Endothelial cell (in vitro differentiated cells): ENCODE data around the gene IL33. TPM values are rescaled to one million over a fixed set of nuclear protein-coding genes. Genes with fewer than 3 reads are reported as not detected.

Source experiments
- DNase-seq: peaks from one replicate; pipeline ENCODE4 v3.0.0; 2021; ENCODE audit warnings: low spot score
- H3K27ac Mint-ChIP-seq: one replicate; pipeline ENCODE4 v1.8.0; 2021; ENCODE audit warnings: mixed read lengths, inconsistent platforms; ENCODE audit not compliant: unreplicated experiment
- H3K27me3 Mint-ChIP-seq: one replicate; pipeline ENCODE4 v1.8.0; 2021; ENCODE audit warnings: mild to moderate bottlenecking, moderate library complexity, mixed read lengths, inconsistent platforms; ENCODE audit not compliant: unreplicated experiment
- H3K36me3 Mint-ChIP-seq: one replicate; pipeline ENCODE4 v1.8.0; 2021; ENCODE audit warnings: mild to moderate bottlenecking, low read depth, mixed read lengths, inconsistent platforms; ENCODE audit not compliant: unreplicated experiment
- H3K4me1 Mint-ChIP-seq: one replicate; pipeline ENCODE4 v1.8.0; 2021; ENCODE audit warnings: mild to moderate bottlenecking, mixed read lengths, inconsistent platforms; ENCODE audit not compliant: unreplicated experiment
- H3K4me3 Mint-ChIP-seq: one replicate; pipeline ENCODE4 v1.8.0; 2021; ENCODE audit warnings: mild to moderate bottlenecking, mixed read lengths, inconsistent platforms; ENCODE audit not compliant: unreplicated experiment
- H3K9me3 Mint-ChIP-seq: one replicate; pipeline ENCODE4 v1.8.0; 2021; ENCODE audit warnings: mixed read lengths, inconsistent platforms; ENCODE audit not compliant: unreplicated experiment
- CTCF ChIP-seq: fragments of 200-600 bp; sonication (generic); IDR thresholded peaks from one replicate; pipeline ENCODE4 v1.5.0; 2021; ENCODE audit warnings: antibody characterized with exemption; ENCODE audit not compliant: unreplicated experiment
- total RNA-seq: library from RNA; stranded (reverse); fragmentation: NEBNext Ultra II Directional; extraction: Animal tissue kit (Norgen Biotek cat#: 25700); gene quantifications from one replicate; pipeline ENCODE4 v1.2.1, GENCODE V29; 2021; ENCODE audit not compliant: unreplicated experiment

The IL33 gene
- total RNA-seq, 1 donor from 2014 or later, result 0.31 TPM

- no peak overlapping the region for H3K4me3 Mint-ChIP-seq
- TF ChIP-seq CTCF, result no peak
- DNase-seq, result no peak
- no peaks in the 10 kb centered on the region for H3K27me3 Mint-ChIP-seq
- H3K27ac Mint-ChIP-seq, result no peak overlapping the region
- no peaks in the 10 kb centered on the region for H3K9me3 Mint-ChIP-seq
- H3K36me3 Mint-ChIP-seq, result no peaks in the 10 kb centered on the region
- peaks cover 6% of the 10 kb centered on the region for H3K4me1 Mint-ChIP-seq
Measured at GRCh38 chr9:6304232-6304631, 88.6 kb downstream of the IL33 start.

GRCh38 chr9:6305954-6306563 is 90.5 kb downstream of the IL33 start:
- H3K4me3 Mint-ChIP-seq, result no peak overlapping the region
- H3K27me3 Mint-ChIP-seq, result no peaks in the 10 kb centered on the region
- TF ChIP-seq CTCF, result peak; percentile 29
- DNase-seq, result no peak
- H3K4me1 Mint-ChIP-seq, result peaks cover 6% of the 10 kb centered on the region
- no peaks in the 10 kb centered on the region for H3K36me3 Mint-ChIP-seq
- no peaks in the 10 kb centered on the region for H3K9me3 Mint-ChIP-seq
- H3K27ac Mint-ChIP-seq, result no peak overlapping the region

Other genes starting within 250 kb of the IL33 start
- 19.1 TPM for gene RANBP6, start 200.2 kb upstream of the IL33 start, total RNA-seq
- gene TPD52L3, start 112.6 kb downstream of the IL33 start, total RNA-seq, result not detected
- gene UHRF2, start 197.4 kb downstream of the IL33 start, total RNA-seq, result 55.5 TPM